OCI-LY1 (cell line): ENCODE measurements around the gene TMEM156.

Experiments
- H2AFZ ChIP-seq: fragments of 200-600 bp; sonication (generic), shearing (Covaris generic); 2 replicates; pipeline ENCODE4 v1.6.0; 2014; ENCODE audit warnings: antibody characterized with exemption, mild to moderate bottlenecking, low read length
- H3F3A ChIP-seq: fragments of 200-600 bp; sonication (generic), shearing (Covaris generic); 2 replicates; pipeline ENCODE4 v1.6.0; 2014; ENCODE audit warnings: mild to moderate bottlenecking, antibody characterized with exemption, low read length, moderate library complexity; ENCODE audit not compliant: insufficient read depth
- H3K27ac ChIP-seq: fragments of 200-600 bp; sonication (generic); 2 replicates; pipeline ENCODE4 v1.5.1; 2014; ENCODE audit warnings: low read length, mixed run types, mild to moderate bottlenecking, low read depth; ENCODE audit not compliant: poor library complexity, severe bottlenecking
- H3K27me3 ChIP-seq: fragments of 200-600 bp; sonication (generic); 2 replicates; pipeline ENCODE4 v1.6.0; 2014; ENCODE audit warnings: antibody characterized with exemption, mild to moderate bottlenecking, low read length, moderate library complexity; ENCODE audit not compliant: insufficient read depth
- H3K36me3 ChIP-seq: fragments of 200-600 bp; sonication (generic); 2 replicates; pipeline ENCODE4 v1.6.1; 2014; ENCODE audit warnings: mild to moderate bottlenecking, antibody characterized with exemption, low read length, moderate library complexity, mixed read lengths; ENCODE audit not compliant: insufficient read depth
- H3K4me1 ChIP-seq: fragments of 200-600 bp; sonication (generic); 2 replicates; pipeline ENCODE4 v1.5.1; 2014; ENCODE audit warnings: mild to moderate bottlenecking, low read length, moderate library complexity; ENCODE audit not compliant: insufficient read depth, severe bottlenecking
- H3K4me2 ChIP-seq: fragments of 200-600 bp; sonication (generic), shearing (Covaris generic); 2 replicates; pipeline ENCODE4 v1.6.1; 2014; ENCODE audit warnings: low read length
- H3K4me3 ChIP-seq: fragments of 200-600 bp; sonication (generic); 2 replicates; pipeline ENCODE4 v1.5.1; 2014; ENCODE audit warnings: low read length, low read depth, mild to moderate bottlenecking, mixed read lengths; ENCODE audit not compliant: poor library complexity, severe bottlenecking
- H3K79me2 ChIP-seq: fragments of 200-600 bp; shearing (Covaris generic); 2 replicates; pipeline ENCODE4 v1.6.1; 2016; ENCODE audit warnings: mixed run types, low read length, mixed read lengths; ENCODE audit not compliant: insufficient read depth
- H3K9ac ChIP-seq: fragments of 200-600 bp; sonication (generic), shearing (Covaris generic); 2 replicates; pipeline ENCODE4 v1.6.1; 2014; ENCODE audit warnings: mild to moderate bottlenecking, low read length, mixed read lengths
- H3K9me2 ChIP-seq: fragments of 200-600 bp; sonication (generic), shearing (Covaris generic); 2 replicates; pipeline ENCODE4 v1.6.1; 2014; ENCODE audit warnings: low read depth, mild to moderate bottlenecking, low read length, mixed read lengths
- H3K9me3 ChIP-seq: fragments of 200-600 bp; shearing (Covaris generic); 2 replicates; pipeline ENCODE4 v1.6.1; 2014; ENCODE audit warnings: low read length, mixed read lengths
- H4K20me1 ChIP-seq: fragments of 200-600 bp; sonication (generic), shearing (Covaris generic); 2 replicates; pipeline ENCODE4 v1.6.0; 2016; ENCODE audit warnings: mild to moderate bottlenecking, low read length; ENCODE audit not compliant: insufficient read depth
- EZH2 ChIP-seq: fragments of 200-600 bp; sonication (generic), shearing (Covaris generic); IDR thresholded peaks from 2 replicates; pipeline ENCODE4 v1.8.0; 2017; ENCODE audit warnings: borderline replicate concordance, mixed run types, mild to moderate bottlenecking, antibody characterized with exemption, low read length, moderate library complexity, mixed read lengths
- TF ChIP-seq, protein P1 (sequence below): fragments of 200-600 bp; sonication (generic), shearing (Covaris generic); IDR thresholded peaks from 2 replicates; pipeline ENCODE4 v1.5.1; 2017; ENCODE audit warnings: mild to moderate bottlenecking, antibody characterized with exemption, low read length, moderate library complexity, mixed read lengths

Gene TMEM156

DNA sequence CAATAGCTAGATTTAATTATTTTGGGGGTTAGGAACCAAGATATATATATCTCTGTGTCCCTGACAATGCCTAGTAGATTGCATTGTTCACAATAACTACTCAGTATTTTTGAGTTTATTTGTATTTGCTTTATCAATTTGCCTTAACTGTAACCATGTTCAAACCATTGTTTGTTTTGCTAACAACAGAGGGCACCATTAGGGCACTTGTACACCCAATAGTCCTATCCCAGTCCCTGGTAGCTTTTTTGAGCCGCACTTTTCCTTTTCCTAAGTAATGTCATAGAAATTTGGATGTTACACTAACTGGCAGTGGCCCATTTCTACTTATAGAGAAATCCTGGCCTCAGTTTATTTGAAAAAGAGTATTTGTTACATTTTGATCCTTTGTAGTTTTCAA is 29.2 kb upstream of the TMEM156 start:
- H3F3A ChIP-seq, result no peaks in the 10 kb centered on the region
- H3K79me2 ChIP-seq, result peaks cover 92% of the 10 kb centered on the region
- H3K9me3 ChIP-seq, result no peaks in the 10 kb centered on the region

DNA sequence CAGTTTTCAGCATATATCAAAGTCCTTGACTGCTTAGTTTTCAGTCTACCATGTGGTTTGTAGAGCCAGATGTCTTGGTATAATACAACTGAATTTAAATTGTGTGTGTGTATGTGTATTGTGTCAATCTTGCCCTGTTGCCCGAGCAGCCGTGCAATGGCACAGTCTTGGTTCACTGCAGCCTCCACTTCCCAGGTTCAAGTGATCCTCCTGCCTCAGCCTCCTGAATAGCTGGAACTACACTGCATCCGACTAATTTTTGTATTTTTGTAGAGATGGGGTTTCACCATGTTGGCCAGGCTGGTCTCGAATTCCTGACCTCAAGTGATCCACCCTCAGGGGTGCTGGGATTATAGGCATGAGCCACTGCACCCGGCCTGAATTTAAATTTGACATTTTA is 23.8 kb upstream of the TMEM156 start:
- Histone ChIP-seq H3K36me3 (no peaks in the 10 kb centered on the region; the same call in 1 of the 2 replicates), H3F3A (no peaks in the 10 kb centered on the region), H3K4me3 (no peak overlapping the region), H4K20me1 (no peaks in the 10 kb centered on the region), H3K9me2 (no peaks in the 10 kb centered on the region), H3K27ac (no peak overlapping the region), H3K27me3 (no peaks in the 10 kb centered on the region), H3K9me3 (no peaks in the 10 kb centered on the region), H3K9ac (no peak overlapping the region), H2AFZ (no peak overlapping the region), H3K79me2 (peaks cover 99% of the 10 kb centered on the region), H3K4me1 (peaks cover 37% of the 10 kb centered on the region), H3K4me2 (no peak overlapping the region)
- TF ChIP-seq EZH2, result no peak
- TF ChIP-seq, protein P1, sequence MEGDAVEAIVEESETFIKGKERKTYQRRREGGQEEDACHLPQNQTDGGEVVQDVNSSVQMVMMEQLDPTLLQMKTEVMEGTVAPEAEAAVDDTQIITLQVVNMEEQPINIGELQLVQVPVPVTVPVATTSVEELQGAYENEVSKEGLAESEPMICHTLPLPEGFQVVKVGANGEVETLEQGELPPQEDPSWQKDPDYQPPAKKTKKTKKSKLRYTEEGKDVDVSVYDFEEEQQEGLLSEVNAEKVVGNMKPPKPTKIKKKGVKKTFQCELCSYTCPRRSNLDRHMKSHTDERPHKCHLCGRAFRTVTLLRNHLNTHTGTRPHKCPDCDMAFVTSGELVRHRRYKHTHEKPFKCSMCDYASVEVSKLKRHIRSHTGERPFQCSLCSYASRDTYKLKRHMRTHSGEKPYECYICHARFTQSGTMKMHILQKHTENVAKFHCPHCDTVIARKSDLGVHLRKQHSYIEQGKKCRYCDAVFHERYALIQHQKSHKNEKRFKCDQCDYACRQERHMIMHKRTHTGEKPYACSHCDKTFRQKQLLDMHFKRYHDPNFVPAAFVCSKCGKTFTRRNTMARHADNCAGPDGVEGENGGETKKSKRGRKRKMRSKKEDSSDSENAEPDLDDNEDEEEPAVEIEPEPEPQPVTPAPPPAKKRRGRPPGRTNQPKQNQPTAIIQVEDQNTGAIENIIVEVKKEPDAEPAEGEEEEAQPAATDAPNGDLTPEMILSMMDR, result no peak

More for the DNA sequence above, 29.2 kb upstream of the TMEM156 start:
- no peak overlapping the region for H3K4me2 ChIP-seq
- H4K20me1 ChIP-seq, result no peaks in the 10 kb centered on the region
- no peaks in the 10 kb centered on the region for H3K27me3 ChIP-seq
- H3K27ac ChIP-seq, result no peak overlapping the region
- peaks cover 3% of the 10 kb centered on the region; the same call in 1 of the 2 replicates for H3K36me3 ChIP-seq
- no peaks in the 10 kb centered on the region for H3K9me2 ChIP-seq
- H3K9ac ChIP-seq, result no peak overlapping the region
- no peak overlapping the region for H3K4me3 ChIP-seq
- peaks cover 20% of the 10 kb centered on the region for H3K4me1 ChIP-seq
- TF ChIP-seq EZH2, result no peak
- TF ChIP-seq, protein P1, result 0 out of 2 replicates have a peak, but pooled peaks have one; percentile 5
- no peak overlapping the region for H2AFZ ChIP-seq

DNA sequence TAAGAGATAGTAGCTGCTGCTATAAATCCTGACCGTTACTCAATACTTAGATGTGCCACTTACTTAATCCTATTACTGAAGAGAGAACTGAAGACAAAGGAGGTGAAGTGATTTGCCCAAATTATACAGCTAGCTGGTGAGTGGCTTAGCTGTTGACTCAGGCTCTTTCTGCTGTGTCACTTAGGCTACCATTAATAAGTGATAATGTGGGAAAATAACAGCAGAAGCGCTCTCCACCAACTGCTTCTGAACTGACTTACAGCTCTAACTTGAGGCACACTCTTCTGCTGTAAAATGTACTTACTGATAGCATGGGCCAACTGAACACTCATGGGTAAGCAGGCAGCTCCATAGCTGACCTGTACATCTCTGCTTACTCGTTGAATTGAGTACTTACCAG is 22.3 kb upstream of the TMEM156 start:
- TF ChIP-seq, protein P1, result no peak
- TF ChIP-seq EZH2, result no peak
- Histone ChIP-seq H3K9ac (no peak overlapping the region), H3K4me1 (peaks cover 43% of the 10 kb centered on the region), H3K79me2 (peaks cover 95% of the 10 kb centered on the region), H3F3A (no peaks in the 10 kb centered on the region), H3K27me3 (no peaks in the 10 kb centered on the region), H3K36me3 (peaks cover 5% of the 10 kb centered on the region; the same call in 1 of the 2 replicates), H2AFZ (no peak overlapping the region), H3K4me2 (no peak overlapping the region; the same call in 1 of the 2 replicates), H3K27ac (no peak overlapping the region), H4K20me1 (no peaks in the 10 kb centered on the region), H3K9me3 (no peaks in the 10 kb centered on the region), H3K9me2 (no peaks in the 10 kb centered on the region), H3K4me3 (no peak overlapping the region)
